HG03280 (cell line): Measurements from ENCODE around the gene STC2.
A peak's percentile ranks its signal among the peaks of the same experiment; 100 is the strongest.

Experiments used
- ATAC-seq: cut with Tn5 transposase; IDR thresholded peaks from one replicate; pipeline ENCODE4 v1.9.1; 2021; ENCODE audit warnings: mild to moderate bottlenecking, moderate library complexity; ENCODE audit not compliant: unreplicated experiment

Gene STC2

GRCh38 chr5:173329491-173330337 is 1.5 kb upstream of the STC2 start:
- ATAC-seq, result peak; percentile 30

GRCh38 chr5:173328844-173329490 is 753 bp upstream of the STC2 start:
- no peak for ATAC-seq

- no peak for ATAC-seq
Observed at GRCh38 chr5:173327084-173327947, 898 bp downstream of the STC2 start.

GRCh38 chr5:173326501-173326960 is 1.7 kb downstream of the STC2 start:
- no peak for ATAC-seq

- ATAC-seq, result no peak
Observed at GRCh38 chr5:173325091-173325698, 3.0 kb downstream of the STC2 start.

GRCh38 chr5:173324115-173325001 is 3.9 kb downstream of the STC2 start:
- no peak for ATAC-seq

GRCh38 chr5:173323799-173324114 is 4.5 kb downstream of the STC2 start:
- no peak for ATAC-seq

GRCh38 chr5:173323106-173323798 is 5.0 kb downstream of the STC2 start:
- no peak for ATAC-seq

GRCh38 chr5:173321886-173322285 is 6.3 kb downstream of the STC2 start:
- no peak for ATAC-seq

GRCh38 chr5:173320259-173320658 is 8.0 kb downstream of the STC2 start:
- no peak for ATAC-seq

- ATAC-seq, result no peak
Observed at GRCh38 chr5:173319646-173320045, 8.6 kb downstream of the STC2 start.

- no peak for ATAC-seq
Observed at GRCh38 chr5:173318881-173319620, 9.2 kb downstream of the STC2 start.

GRCh38 chr5:173318330-173318729 is 9.9 kb downstream of the STC2 start:
- no peak for ATAC-seq

GRCh38 chr5:173317852-173318251 is 10.4 kb downstream of the STC2 start:
- no peak for ATAC-seq

GRCh38 chr5:173317091-173317730 is 11.0 kb downstream of the STC2 start:
- no peak for ATAC-seq

GRCh38 chr5:173316339-173317020 is 11.7 kb downstream of the STC2 start:
- no peak for ATAC-seq

- no peak for ATAC-seq
Observed at GRCh38 chr5:173315495-173316338, 12.5 kb downstream of the STC2 start.
